Chondrocyte (in vitro differentiated cells): ENCODE results near the gene TDP2. TPM values are rescaled to one million over a fixed set of nuclear protein-coding genes. Genes with fewer than 3 reads are reported as not detected.

Experiments
- DNase-seq: peaks from one replicate; pipeline ENCODE4 v3.0.0; 2021; ENCODE audit warnings: mixed read lengths, low spot score
- H3K27ac Mint-ChIP-seq: one replicate; pipeline ENCODE4 v1.8.0; 2021; ENCODE audit warnings: mild to moderate bottlenecking, moderate library complexity, mixed read lengths; ENCODE audit not compliant: unreplicated experiment
- H3K27me3 Mint-ChIP-seq: 2 replicates; pipeline ENCODE4 v1.8.0; 2021; ENCODE audit warnings: low read depth, mixed read lengths
- H3K36me3 Mint-ChIP-seq: 2 replicates; pipeline ENCODE4 v1.8.0; 2021; ENCODE audit warnings: low read depth, mixed read lengths
- H3K4me1 Mint-ChIP-seq: 2 replicates; pipeline ENCODE4 v1.8.0; 2021; ENCODE audit warnings: low read depth, mild to moderate bottlenecking, mixed read lengths
- H3K4me3 Mint-ChIP-seq: one replicate; pipeline ENCODE4 v1.8.0; 2021; ENCODE audit warnings: mild to moderate bottlenecking, moderate library complexity, mixed read lengths; ENCODE audit not compliant: unreplicated experiment
- H3K9me3 Mint-ChIP-seq: 2 replicates; pipeline ENCODE4 v1.8.0; 2021; ENCODE audit warnings: low read depth, mixed read lengths
- CTCF ChIP-seq: fragments of 200-600 bp; sonication (generic); IDR thresholded peaks from 2 replicates; pipeline ENCODE4 v1.5.0; 2021; ENCODE audit warnings: antibody characterized with exemption, mild to moderate bottlenecking, moderate library complexity
- long read RNA-seq: library from polyadenylated mRNA; stranded (forward); transcript quantifications from one replicate; pipeline ENCODE4 v2.0.0, GENCODE V29; 2021
- total RNA-seq: library from RNA; stranded (reverse); gene quantifications from 3 replicates; pipeline ENCODE4 v1.2.1, GENCODE V29; 2021

The TDP2 gene
- total RNA-seq: 23.4 to 32.4 TPM (median 23.8 TPM) in 3 replicates
- long read RNA-seq, transcript TDP2-202 (7 exons, 2,071 nt): major isoform, 21 of 24 reads
- long read RNA-seq, partial matches to known transcripts: 0 of 24 reads
- long read RNA-seq, other reads (novel, unspliced or antisense): 3 of 24 reads

GRCh38 chr6:24666641-24667377, at the start of gene TDP2, which contains the start of gene ACOT13:
Gene TDP2, minus strand, starts transcription at chr6:24666899. Its CDS starts 37 bp downstream, at chr6:24666862.
Gene ACOT13, plus strand, starts transcription at chr6:24667077. Its CDS starts 187 bp downstream, at chr6:24667264.
- H3K4me1 Mint-ChIP-seq: peaks cover 32% of the 10 kb centered on the region
- DNase-seq: peak; percentile 98
- peaks cover 11% of the 10 kb centered on the region for H3K36me3 Mint-ChIP-seq

GRCh38 chr6:24710519-24711303, 44.0 kb upstream of the TDP2 start:
- Mint-ChIP-seq H3K9me3 (no peaks in the 10 kb centered on the region), H3K27me3 (no peaks in the 10 kb centered on the region), H3K4me1 (peaks cover 39% of the 10 kb centered on the region), H3K27ac (no peak overlapping the region), H3K4me3 (no peak overlapping the region), H3K36me3 (peaks cover 58% of the 10 kb centered on the region)
- no peak for TF ChIP-seq CTCF
- DNase-seq: no peak

More at GRCh38 chr6:24666641-24667377, at the start of gene TDP2, which contains the start of gene ACOT13:
- peaks cover 10% of the 10 kb centered on the region for H3K9me3 Mint-ChIP-seq
- no peaks in the 10 kb centered on the region for H3K27me3 Mint-ChIP-seq
- H3K4me3 Mint-ChIP-seq: peak within 1 kb of the TSS; percentile 94
- peak; percentile 75 for TF ChIP-seq CTCF
- H3K27ac Mint-ChIP-seq: peak within 1 kb of the TSS; percentile 96

- no peak for DNase-seq
- H3K4me1 Mint-ChIP-seq: peaks cover 29% of the 10 kb centered on the region
- TF ChIP-seq CTCF: no peak
- H3K36me3 Mint-ChIP-seq: peaks cover 55% of the 10 kb centered on the region
- H3K9me3 Mint-ChIP-seq: no peaks in the 10 kb centered on the region
- no peak overlapping the region for H3K4me3 Mint-ChIP-seq
- peak overlapping the region; percentile 51 for H3K27ac Mint-ChIP-seq
- H3K27me3 Mint-ChIP-seq: no peaks in the 10 kb centered on the region
Measured at GRCh38 chr6:24709014-24709711, 42.5 kb upstream of the TDP2 start.

GRCh38 chr6:24708612-24709011, 41.9 kb upstream of the TDP2 start:
- TF ChIP-seq CTCF: no peak
- Mint-ChIP-seq H3K4me1 (peaks cover 24% of the 10 kb centered on the region), H3K27me3 (no peaks in the 10 kb centered on the region), H3K9me3 (no peaks in the 10 kb centered on the region), H3K27ac (no peak overlapping the region), H3K36me3 (peaks cover 56% of the 10 kb centered on the region), H3K4me3 (no peak overlapping the region)
- no peak for DNase-seq
